Measurements from ENCODE around the gene C9orf78. TPM values are rescaled to one million over a fixed set of nuclear protein-coding genes. Genes with fewer than 3 reads are reported as not detected.

Gene C9orf78
- total RNA-seq, 1 experiment from 2014 or later = 37.5 TPM

DNA sequence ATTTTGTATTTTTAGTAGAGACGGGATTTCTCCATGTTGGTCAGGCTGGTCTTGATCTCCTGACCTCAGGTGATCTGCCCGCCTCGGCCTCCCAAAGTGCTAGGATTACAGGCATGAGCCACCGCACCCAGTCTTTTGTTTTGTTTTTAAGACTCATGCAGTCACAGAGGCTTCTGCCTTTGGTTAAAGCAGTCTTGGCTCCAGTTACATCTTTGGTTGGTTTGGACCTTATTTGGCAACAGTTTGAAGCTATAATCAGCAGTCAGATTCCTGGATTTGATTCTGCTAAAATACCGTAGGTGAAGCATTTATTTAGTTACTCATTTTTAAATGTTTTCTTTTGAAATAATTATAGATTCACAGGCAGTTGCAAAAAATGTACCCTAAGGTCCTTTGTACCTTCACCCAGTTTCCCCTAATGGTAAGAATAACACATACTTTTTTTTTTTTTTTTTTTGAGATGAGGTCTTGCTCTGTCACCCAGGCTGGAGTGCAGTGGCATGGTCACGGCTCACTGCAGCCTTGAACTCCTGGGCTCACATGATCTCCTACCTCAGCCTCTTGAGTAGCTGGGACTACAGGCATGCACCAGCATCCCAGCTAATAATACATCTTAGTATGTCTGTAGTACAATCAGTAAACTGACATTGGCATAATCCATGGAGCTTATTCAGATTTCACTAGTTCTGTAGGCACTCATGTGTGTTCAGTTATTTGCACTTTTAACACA is 15.9 kb upstream of the C9orf78 start:
- H3K27ac Mint-ChIP-seq = no peak overlapping the region
- no peak overlapping the region for H3T11ph ChIP-seq (ENCODE audit: low read length)
- no peaks in the 10 kb centered on the region for H3K9me3 ChIP-seq (ENCODE audit: control insufficient read depth, low read depth, low read length)
- peaks cover 0 to 45% (median 21%) of the 10 kb centered on the region in 3 experiments; a peak in 6 of 7 replicates for H3K36me3 Mint-ChIP-seq (ENCODE audit: insufficient read depth in 1 of 3, low read depth in 3 of 3)
- no peak overlapping the region for H3K4me3 Mint-ChIP-seq
- H3K14ac ChIP-seq (ENCODE audit: insufficient read depth, low read length) = no peak overlapping the region
- TF ChIP-seq, protein P1, sequence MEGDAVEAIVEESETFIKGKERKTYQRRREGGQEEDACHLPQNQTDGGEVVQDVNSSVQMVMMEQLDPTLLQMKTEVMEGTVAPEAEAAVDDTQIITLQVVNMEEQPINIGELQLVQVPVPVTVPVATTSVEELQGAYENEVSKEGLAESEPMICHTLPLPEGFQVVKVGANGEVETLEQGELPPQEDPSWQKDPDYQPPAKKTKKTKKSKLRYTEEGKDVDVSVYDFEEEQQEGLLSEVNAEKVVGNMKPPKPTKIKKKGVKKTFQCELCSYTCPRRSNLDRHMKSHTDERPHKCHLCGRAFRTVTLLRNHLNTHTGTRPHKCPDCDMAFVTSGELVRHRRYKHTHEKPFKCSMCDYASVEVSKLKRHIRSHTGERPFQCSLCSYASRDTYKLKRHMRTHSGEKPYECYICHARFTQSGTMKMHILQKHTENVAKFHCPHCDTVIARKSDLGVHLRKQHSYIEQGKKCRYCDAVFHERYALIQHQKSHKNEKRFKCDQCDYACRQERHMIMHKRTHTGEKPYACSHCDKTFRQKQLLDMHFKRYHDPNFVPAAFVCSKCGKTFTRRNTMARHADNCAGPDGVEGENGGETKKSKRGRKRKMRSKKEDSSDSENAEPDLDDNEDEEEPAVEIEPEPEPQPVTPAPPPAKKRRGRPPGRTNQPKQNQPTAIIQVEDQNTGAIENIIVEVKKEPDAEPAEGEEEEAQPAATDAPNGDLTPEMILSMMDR (conservative IDR thresholded peaks at IDR 0.05) = no peak
- H3K79me1 ChIP-seq (ENCODE audit: insufficient read depth, low read depth, low read length, poor library complexity, severe bottlenecking) = no peaks in the 10 kb centered on the region
- no peak overlapping the region for H4K8ac ChIP-seq (replicated peaks; ENCODE audit: insufficient read length, low read depth, low read length)
- H3K23ac ChIP-seq (ENCODE audit: insufficient read length, low read depth, low read length) = no peak overlapping the region
- H2BK15ac ChIP-seq (ENCODE audit: low read depth, low read length) = no peak overlapping the region
- no peak overlapping the region for H2AFZ ChIP-seq (ENCODE audit: low read length)
- H3K56ac ChIP-seq (ENCODE audit: insufficient read length, low read depth, low read length) = no peak overlapping the region
- H3K4me1 ChIP-seq (ENCODE audit: insufficient read depth, low read length) = no peaks in the 10 kb centered on the region
- WGBS (ENCODE audit: extremely low coverage, insufficient read length, low lambda C conversion rate) = no CpG with 5 or more reads among the region's 6 CpGs
- H3K4ac ChIP-seq (ENCODE audit: low read depth, low read length) = no peak overlapping the region
- H3K4me2 ChIP-seq (ENCODE audit: insufficient read depth, insufficient read length, low read length) = no peak overlapping the region
- no peak overlapping the region for H2BK12ac ChIP-seq (ENCODE audit: insufficient read length, low read depth, low read length)
- no peak overlapping the region for H4K5ac ChIP-seq (ENCODE audit: insufficient read length, low read depth, low read length)
- H2AK5ac ChIP-seq (ENCODE audit: insufficient read length, low read length) = no peak overlapping the region
- no peaks in the 10 kb centered on the region for H3K27me3 Mint-ChIP-seq (ENCODE audit: low read depth)
- no peaks in the 10 kb centered on the region for H3K9me3 Mint-ChIP-seq
- no peak overlapping the region for H2BK120ac ChIP-seq (ENCODE audit: low read depth, low read length, poor library complexity, severe bottlenecking)
- no peak overlapping the region for H2BK5ac ChIP-seq (ENCODE audit: insufficient read length, low read length)
- no peaks in the 10 kb centered on the region for H3K23me2 ChIP-seq (ENCODE audit: insufficient read length, low read depth, low read length, poor library complexity, severe bottlenecking)
- no peak overlapping the region for H3K27ac ChIP-seq (ENCODE audit: insufficient read length, low read depth, low read length)
- no peaks in the 10 kb centered on the region for H3K4me1 Mint-ChIP-seq
- DNase-seq = no peak
- no peak overlapping the region for H4K91ac ChIP-seq (ENCODE audit: insufficient read length, low read depth, low read length)
- no peak overlapping the region for H2BK20ac ChIP-seq (ENCODE audit: low read depth, low read length, poor library complexity, severe bottlenecking)
- H4K20me1 ChIP-seq (ENCODE audit: control insufficient read depth, insufficient read depth, insufficient read length) = no peaks in the 10 kb centered on the region
- no peaks in the 10 kb centered on the region for H3K27me3 ChIP-seq (ENCODE audit: insufficient read depth, low read length)
- no peak overlapping the region for H3K18ac ChIP-seq (ENCODE audit: insufficient read length, low read depth, low read length)
- no peak overlapping the region for H3K9ac ChIP-seq (ENCODE audit: extremely low read depth, insufficient read length, low read length)
- no peaks in the 10 kb centered on the region for H3K79me2 ChIP-seq (ENCODE audit: insufficient read depth, low read length)
